ENCODE data around the gene TMX2. TPM values are rescaled to one million over a fixed set of nuclear protein-coding genes. Genes with fewer than 3 reads are reported as not detected.

The TMX2 gene
- total and polyA plus RNA-seq, 5 donors from 2014 or later, result 33.3 to 92.4 (median 68.7) TPM

GRCh38 chr11:57788703-57789088 lies 76.3 kb downstream of the TMX2 start:
- no peak for ATAC-seq (ENCODE audit: low read depth in 2 of 2)
- Histone ChIP-seq H3K4me3 (ENCODE audit: low read depth, low read length) (no peak overlapping the region), H3K27me3 (ENCODE audit: control insufficient read depth, insufficient read depth, low read length) (no peaks in the 10 kb centered on the region), H3K9me3 (ENCODE audit: control insufficient read depth in 2 of 2, low read length in 2 of 2) (no peaks in the 10 kb centered on the region), H3K4me1 (ENCODE audit: control insufficient read depth, insufficient read depth, low read length, poor library complexity, severe bottlenecking) (peaks cover 23% of the 10 kb centered on the region), H3K27ac (ENCODE audit: insufficient read depth, low read length, poor library complexity, severe bottlenecking) (no peak overlapping the region), H3K36me3 (ENCODE audit: control insufficient read depth, insufficient read depth, low read length) (no peaks in the 10 kb centered on the region)
- DNase-seq, result no peak
- H3K4me1 Mint-ChIP-seq, result peaks cover 14 to 30% (median 17%) of the 10 kb centered on the region in 4 donors
- H3K4me3 Mint-ChIP-seq, result no peak overlapping the region
- no peaks in the 10 kb centered on the region for H3K27me3 Mint-ChIP-seq
- H3K27ac Mint-ChIP-seq, result peak overlapping the region in 1 of 3 donors; percentile 18
- no peaks in the 10 kb centered on the region for H3K36me3 Mint-ChIP-seq
- no peaks in the 10 kb centered on the region for H3K9me3 Mint-ChIP-seq

Other genes with a start within 250 kb of the TMX2 start
- 12.8 TPM for gene SLC43A1, start 196.9 kb upstream of the TMX2 start, total RNA-seq
- gene SLC43A1, start 196.9 kb upstream of the TMX2 start, polyA plus RNA-seq, result 10 to 100 TPM; 22.9 to 29.9 (median 26.2) TPM
- gene TIMM10, start 181.8 kb upstream of the TMX2 start, total RNA-seq, result 21.2 TPM
- 10 to 100 TPM; 52.1 to 84.7 (median 65.7) TPM for gene TIMM10, start 181.8 kb upstream of the TMX2 start, polyA plus RNA-seq
- not detected for gene SMTNL1, start 175.0 kb upstream of the TMX2 start, total RNA-seq
- under 1 TPM in 2 of 4 donors, not detected in 2; 0.21 to 0.36 TPM for gene SMTNL1, start 175.0 kb upstream of the TMX2 start, polyA plus RNA-seq
- gene UBE2L6, start 144.9 kb upstream of the TMX2 start, total RNA-seq, result 103 TPM
- 100 to 1,000 TPM; 277 to 406 (median 320) TPM for gene UBE2L6, start 144.9 kb upstream of the TMX2 start, polyA plus RNA-seq
- 1.1 TPM for gene SERPING1, start 114.9 kb upstream of the TMX2 start, total RNA-seq
- not detected for gene SERPING1, start 114.9 kb upstream of the TMX2 start, polyA plus RNA-seq
- gene YPEL4, start 62.7 kb upstream of the TMX2 start, total RNA-seq, result 0.99 TPM
- under 1 TPM in 2 of 4 donors, not detected in 2; 0.13 to 0.41 TPM for gene YPEL4, start 62.7 kb upstream of the TMX2 start, polyA plus RNA-seq
- 18.2 TPM for gene CLP1, start 54.8 kb upstream of the TMX2 start, total RNA-seq
- gene CLP1, start 54.8 kb upstream of the TMX2 start, polyA plus RNA-seq, result 10 to 100 TPM; 12.6 to 16.9 (median 13.6) TPM
- 49.8 TPM for gene ZDHHC5, start 44.5 kb upstream of the TMX2 start, total RNA-seq
- 10 to 100 TPM; 32.1 to 38.0 (median 33.9) TPM for gene ZDHHC5, start 44.5 kb upstream of the TMX2 start, polyA plus RNA-seq
- gene MED19, start 378 bp upstream of the TMX2 start, total RNA-seq, result 13.7 TPM
- 10 to 100 TPM; 15.3 to 22.6 (median 20.8) TPM for gene MED19, start 378 bp upstream of the TMX2 start, polyA plus RNA-seq
- gene SELENOH, start 28.9 kb downstream of the TMX2 start, total RNA-seq, result 68.6 TPM
- gene SELENOH, start 28.9 kb downstream of the TMX2 start, polyA plus RNA-seq, result 100 to 1,000 TPM; 205 to 248 (median 214) TPM
- gene BTBD18, start 39.2 kb downstream of the TMX2 start, total RNA-seq, result not detected
- gene BTBD18, start 39.2 kb downstream of the TMX2 start, polyA plus RNA-seq, result under 1 TPM; 0.20 to 0.61 (median 0.52) TPM
- 19.4 TPM for gene CTNND1, start 49.2 kb downstream of the TMX2 start, total RNA-seq
- 1 to 10 TPM in 3 of 4 donors, under 1 TPM in 1; 0.53 to 4.4 (median 2.0) TPM for gene CTNND1, start 49.2 kb downstream of the TMX2 start, polyA plus RNA-seq

Data from CD4-positive, CD25-positive, alpha-beta regulatory T cell (primary cell).